Activated T-cell treated with anti-CD3 and anti-CD28 coated beads, Interleukin-2, amount 50 U/mL, for 72 hours (primary cell): ENCODE data around the gene FAM72D. TPM values are rescaled to one million over a fixed set of nuclear protein-coding genes. Genes with fewer than 3 reads are reported as not detected.
A peak's percentile ranks its signal among the peaks of the same experiment; 100 is the strongest.
"Not testable (repeated sequence)": the region's sequence is repeated elsewhere in the genome, so short reads cannot be mapped to it uniquely, and the experiment has no call there.

ENCODE experiments used
- ATAC-seq, 2 donors: fragments of 150-1000 bp; cut with Tn5 transposase; replicated peaks in 1 of 2; 2 replicates each; pipeline ENCODE4 v1.10.0; 2021; ENCODE audit warnings: moderate library complexity in 2 of 2, mild to moderate bottlenecking in 1 of 2
- DNase-seq, 2 donors: peaks; one replicate each; pipeline ENCODE4 v3.0.0; 2021 to 2022; ENCODE audit warnings: mixed read lengths in 1 of 2
- H3K27ac Mint-ChIP-seq: one replicate; pipeline ENCODE4 v1.8.0; 2022; ENCODE audit warnings: mild to moderate bottlenecking, moderate library complexity, mixed read lengths
- H3K27me3 Mint-ChIP-seq: one replicate; pipeline ENCODE4 v1.8.0; 2022; ENCODE audit warnings: low read depth, mixed read lengths
- H3K36me3 Mint-ChIP-seq, 2 donors: one replicate each; pipeline ENCODE4 v1.8.0; 2022; ENCODE audit warnings: mixed read lengths in 2 of 2, mild to moderate bottlenecking in 1 of 2; ENCODE audit not compliant: insufficient read depth in 2 of 2
- H3K4me1 Mint-ChIP-seq: one replicate; pipeline ENCODE4 v1.8.0; 2022; ENCODE audit warnings: low read depth, mixed read lengths
- H3K4me3 Mint-ChIP-seq, 2 donors: one replicate each; pipeline ENCODE4 v1.8.0; 2022; ENCODE audit warnings: mild to moderate bottlenecking in 2 of 2, mixed read lengths in 2 of 2, moderate library complexity in 2 of 2
- H3K9me3 Mint-ChIP-seq, 2 donors: one replicate each; pipeline ENCODE4 v1.8.0; 2022; ENCODE audit warnings: mixed read lengths in 2 of 2
- total RNA-seq, 2 donors: library from RNA; stranded (reverse); gene quantifications; one replicate each; pipeline ENCODE4 v1.2.3, GENCODE V29; 2022

FAM72D gene
- total RNA-seq, 2 donors from 2014 or later: 22.0 to 38.3 TPM

DNA sequence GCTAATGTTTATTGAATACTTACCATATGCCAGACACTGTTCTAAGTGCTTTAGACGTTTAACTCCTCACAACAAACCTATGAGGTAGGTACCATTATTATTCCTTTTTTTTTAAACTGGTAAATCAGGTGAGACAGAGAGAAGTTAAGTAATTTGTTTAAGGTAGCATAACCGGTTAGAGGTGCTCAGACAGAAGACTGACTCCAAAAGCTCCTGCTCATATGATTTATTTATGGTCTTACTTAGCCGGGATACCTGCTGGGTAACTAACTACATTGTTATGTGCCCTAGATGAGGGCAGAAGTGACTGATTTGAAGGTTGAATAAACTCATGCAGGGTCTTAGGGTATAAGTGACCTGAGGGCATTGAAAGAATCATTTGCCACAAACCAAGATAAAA lies 16.9 kb downstream of the FAM72D start:
- not testable (repeated sequence) for H3K27ac Mint-ChIP-seq

DNA sequence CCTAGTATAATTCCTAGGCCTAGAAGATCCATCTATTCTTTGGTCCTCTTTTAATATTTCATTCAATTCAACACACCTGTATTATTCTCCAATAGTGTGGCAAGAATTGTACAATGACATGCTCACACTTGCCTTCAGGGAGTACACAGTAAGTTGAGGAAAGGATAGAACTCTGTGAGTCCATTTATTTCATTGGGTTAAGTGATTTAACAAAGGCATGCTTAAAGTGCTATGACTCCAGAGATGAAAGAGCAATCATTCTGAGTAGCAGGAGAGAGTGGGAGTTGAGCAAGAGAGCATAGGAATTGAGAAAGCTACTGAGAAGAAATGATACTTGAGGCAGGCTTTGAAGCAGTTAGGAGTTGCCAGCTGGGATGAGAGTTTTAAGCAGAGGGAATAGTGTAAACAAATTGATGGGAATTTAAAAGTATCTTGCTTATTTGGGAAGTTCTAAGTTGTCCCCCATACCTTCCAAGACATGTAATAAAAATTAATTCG lies 18.8 kb downstream of the FAM72D start:
- not testable (repeated sequence) for H3K36me3 Mint-ChIP-seq, H3K4me1 Mint-ChIP-seq, H3K9me3 Mint-ChIP-seq, ATAC-seq, DNase-seq, H3K4me3 Mint-ChIP-seq, H3K27ac Mint-ChIP-seq, H3K27me3 Mint-ChIP-seq

More for the DNA sequence above, 16.9 kb downstream of the FAM72D start:
- not testable (repeated sequence) for H3K9me3 Mint-ChIP-seq, H3K4me3 Mint-ChIP-seq, H3K36me3 Mint-ChIP-seq, DNase-seq, ATAC-seq, H3K27me3 Mint-ChIP-seq, H3K4me1 Mint-ChIP-seq

DNA sequence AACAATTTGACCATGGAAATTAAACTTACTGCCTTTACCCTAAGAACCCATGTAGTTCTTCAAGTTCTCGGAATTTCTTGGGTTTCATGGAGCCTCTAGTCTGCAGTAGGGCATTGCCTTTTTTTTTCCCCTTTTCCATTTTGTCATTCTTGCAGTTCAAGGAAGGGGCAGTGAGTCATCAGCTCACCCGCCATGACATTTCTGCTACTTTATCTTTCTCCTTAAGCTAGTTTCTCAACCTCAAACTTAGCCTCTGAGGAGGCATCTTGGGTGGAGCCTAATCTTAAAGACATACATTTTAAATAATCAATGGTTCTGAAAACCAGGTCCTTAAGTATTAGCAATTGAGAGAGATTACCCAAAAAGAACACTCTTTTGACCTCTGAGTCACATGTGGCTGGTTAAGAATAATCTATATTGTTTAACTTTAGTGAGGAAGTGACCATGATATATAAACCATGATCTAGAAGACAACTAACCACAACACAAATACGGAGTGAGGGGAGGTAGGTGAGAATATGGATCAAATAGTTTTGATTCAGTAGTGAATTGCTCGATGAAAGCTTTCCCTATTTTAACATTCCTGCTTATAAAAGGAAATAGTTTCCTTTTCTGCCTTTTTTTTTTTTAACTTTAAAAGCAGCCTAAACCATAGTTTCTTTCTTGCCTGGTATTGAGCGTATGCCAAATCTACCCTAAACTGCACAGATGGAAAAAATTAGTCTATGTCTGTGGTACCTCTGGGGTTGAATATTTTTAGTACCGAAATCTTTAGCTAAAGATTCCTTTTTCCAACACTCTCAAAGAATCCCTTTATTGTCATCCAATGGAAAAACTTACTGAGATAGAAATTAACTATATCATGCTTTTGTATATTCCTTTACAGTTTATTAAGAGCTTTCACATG lies 20.1 kb downstream of the FAM72D start:
- H3K4me1 Mint-ChIP-seq, DNase-seq, H3K27me3 Mint-ChIP-seq, H3K27ac Mint-ChIP-seq, H3K36me3 Mint-ChIP-seq, H3K9me3 Mint-ChIP-seq, H3K4me3 Mint-ChIP-seq: not testable (repeated sequence)
- ATAC-seq: peak in 1 of 2 donors; percentile 55

DNA sequence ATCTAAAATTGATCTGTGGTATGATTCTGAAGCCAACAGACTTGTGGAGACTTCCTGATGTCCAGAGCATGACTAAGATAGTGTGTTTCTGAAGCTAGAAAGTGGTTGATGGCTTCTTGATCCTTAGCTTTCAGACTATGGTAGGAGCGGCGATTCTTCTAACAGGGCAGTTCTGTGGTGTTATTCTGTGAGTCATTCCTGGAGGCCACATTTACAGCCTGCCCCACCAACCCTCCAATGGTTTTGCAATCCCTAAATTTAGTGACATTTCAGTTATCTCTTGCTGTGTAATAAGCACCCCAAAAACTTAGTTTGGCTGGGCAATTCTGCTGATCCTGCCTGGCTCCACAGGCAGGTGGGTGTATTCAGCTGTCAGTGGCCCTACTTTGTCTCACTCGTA lies 24.1 kb downstream of the FAM72D start:
- not testable (repeated sequence) for H3K27ac Mint-ChIP-seq, H3K4me1 Mint-ChIP-seq, H3K27me3 Mint-ChIP-seq, DNase-seq, H3K4me3 Mint-ChIP-seq, ATAC-seq, H3K36me3 Mint-ChIP-seq, H3K9me3 Mint-ChIP-seq

DNA sequence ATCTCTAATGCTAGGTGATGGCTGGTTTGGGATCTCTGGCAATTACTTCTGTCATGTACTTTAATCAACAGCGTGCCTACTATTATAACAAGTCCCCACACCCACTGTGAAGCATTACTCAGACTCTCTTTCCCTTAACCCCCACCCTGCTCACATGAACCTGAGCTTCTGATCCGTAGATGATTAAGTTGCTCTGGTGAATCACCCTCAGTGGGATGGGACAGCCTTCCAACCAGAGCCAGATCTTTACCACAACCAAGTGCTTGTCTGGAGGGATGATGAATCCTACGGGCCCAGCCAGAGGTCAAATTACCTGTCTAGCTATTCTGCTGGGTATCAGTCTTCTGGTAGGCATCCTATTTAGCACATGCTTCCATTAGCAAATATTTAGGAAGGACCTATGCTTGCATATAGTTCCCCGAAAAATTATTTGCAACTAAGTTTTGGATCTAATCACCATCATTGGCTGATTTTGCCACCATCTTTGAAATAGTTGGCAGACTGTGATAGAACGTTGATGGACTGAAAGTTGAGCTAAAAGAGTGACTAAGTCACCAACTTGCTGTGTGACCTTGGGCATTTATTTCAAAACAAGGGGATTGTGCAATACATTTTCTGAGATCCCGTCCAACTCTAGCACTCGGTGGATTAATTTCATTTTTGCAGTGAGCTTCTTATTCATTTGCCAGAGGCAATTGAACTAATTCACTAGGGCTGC lies 26.7 kb downstream of the FAM72D start:
- H3K36me3 Mint-ChIP-seq, H3K4me3 Mint-ChIP-seq, H3K4me1 Mint-ChIP-seq, H3K27me3 Mint-ChIP-seq, DNase-seq, H3K27ac Mint-ChIP-seq, H3K9me3 Mint-ChIP-seq: not testable (repeated sequence)
- ATAC-seq: peak in 1 of 2 donors; percentile 36

DNA sequence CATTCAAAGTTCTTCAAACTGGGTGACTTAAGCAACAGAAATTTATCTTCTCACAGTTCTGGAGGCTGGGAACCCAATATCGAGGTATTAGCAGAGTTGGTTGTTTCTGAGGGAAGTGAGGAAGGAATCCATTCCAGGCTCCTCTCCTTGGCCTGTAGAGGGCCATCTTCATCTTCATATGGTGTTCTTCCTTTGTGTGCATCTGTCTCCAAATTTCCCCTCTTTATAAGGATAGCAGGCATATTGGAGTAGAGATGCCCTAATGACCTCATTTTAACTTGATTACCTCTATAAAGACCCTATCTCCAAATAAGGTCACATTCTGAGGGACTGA lies 27.3 kb downstream of the FAM72D start:
- not testable (repeated sequence) for H3K27me3 Mint-ChIP-seq, H3K4me3 Mint-ChIP-seq, DNase-seq

DNA sequence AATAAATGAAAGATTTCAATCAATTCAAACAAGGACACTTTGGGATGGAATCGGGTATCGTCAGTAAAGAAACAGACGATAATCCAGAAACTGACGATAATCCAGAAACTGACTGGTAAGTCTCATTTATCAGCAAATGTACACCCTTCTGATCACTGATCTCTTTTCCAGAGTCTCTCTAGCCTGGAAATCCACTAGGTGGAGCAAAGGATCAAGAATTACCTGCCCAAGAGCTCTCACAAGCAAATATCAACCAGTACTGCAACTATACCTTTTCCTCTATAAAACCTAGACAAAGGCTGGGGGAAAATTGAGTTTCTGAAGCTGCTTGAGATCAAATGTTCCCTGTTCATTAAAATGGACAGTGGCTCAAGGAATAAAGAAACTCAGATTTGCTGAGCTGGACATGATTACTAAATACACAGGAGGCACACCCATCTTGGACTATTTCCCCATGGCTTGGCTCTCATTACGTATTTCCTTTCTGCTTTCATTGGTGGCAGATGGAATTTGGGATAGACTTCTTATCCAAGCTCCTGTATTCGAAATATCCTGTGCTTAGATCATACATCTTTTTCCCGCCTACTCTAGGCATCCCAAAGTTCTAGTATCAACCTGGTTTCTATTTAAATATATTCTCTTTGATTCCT lies 28.3 kb downstream of the FAM72D start:
- ATAC-seq, H3K27me3 Mint-ChIP-seq, H3K4me3 Mint-ChIP-seq, H3K27ac Mint-ChIP-seq, H3K9me3 Mint-ChIP-seq, H3K4me1 Mint-ChIP-seq, DNase-seq, H3K36me3 Mint-ChIP-seq: not testable (repeated sequence)

More for the DNA sequence above, 27.3 kb downstream of the FAM72D start:
- H3K36me3 Mint-ChIP-seq, H3K4me1 Mint-ChIP-seq, H3K9me3 Mint-ChIP-seq, ATAC-seq, H3K27ac Mint-ChIP-seq: not testable (repeated sequence)

DNA sequence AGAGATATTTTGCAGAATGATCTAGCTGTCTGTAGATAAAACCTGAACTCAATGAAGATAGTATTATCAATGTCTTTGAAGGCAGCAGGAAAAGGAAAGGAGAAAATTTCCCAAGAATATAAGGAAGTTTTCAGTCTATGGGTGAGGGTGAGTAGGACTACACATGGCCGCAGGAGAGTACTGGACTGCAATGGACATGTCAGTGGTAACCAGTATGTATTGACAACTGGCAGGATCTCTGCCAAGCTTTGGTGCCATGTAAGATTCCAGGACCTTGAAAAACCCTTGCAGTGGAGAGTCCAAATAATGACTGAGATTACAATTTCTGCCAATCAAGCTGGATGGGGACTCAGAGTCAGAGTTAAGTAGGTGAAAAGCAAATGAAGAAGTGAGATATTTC lies 29.3 kb downstream of the FAM72D start:
- H3K27me3 Mint-ChIP-seq, H3K9me3 Mint-ChIP-seq, H3K4me1 Mint-ChIP-seq, DNase-seq, ATAC-seq, H3K4me3 Mint-ChIP-seq, H3K27ac Mint-ChIP-seq, H3K36me3 Mint-ChIP-seq: not testable (repeated sequence)

DNA sequence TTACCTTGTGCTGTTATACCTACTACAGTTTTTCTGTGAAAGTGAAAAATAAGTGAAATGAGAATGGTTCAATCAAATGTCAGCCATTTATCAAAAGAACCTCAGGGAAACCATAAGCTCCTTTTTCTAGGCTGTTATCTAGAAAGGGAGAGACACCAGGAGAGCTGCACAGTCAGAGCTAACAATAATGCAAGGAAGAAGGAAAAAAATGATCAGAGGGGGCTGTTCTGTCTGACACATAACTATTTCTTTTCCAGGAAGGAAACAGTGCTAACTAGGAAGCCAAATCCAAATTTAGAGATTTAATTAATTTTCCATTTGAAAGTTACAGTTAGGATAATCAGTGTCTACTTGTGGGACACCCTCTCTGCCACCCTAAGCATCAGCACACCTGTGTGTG lies 31.4 kb downstream of the FAM72D start:
- H3K36me3 Mint-ChIP-seq, H3K27me3 Mint-ChIP-seq, H3K27ac Mint-ChIP-seq, H3K4me1 Mint-ChIP-seq, H3K9me3 Mint-ChIP-seq, H3K4me3 Mint-ChIP-seq, DNase-seq, ATAC-seq: not testable (repeated sequence)

DNA sequence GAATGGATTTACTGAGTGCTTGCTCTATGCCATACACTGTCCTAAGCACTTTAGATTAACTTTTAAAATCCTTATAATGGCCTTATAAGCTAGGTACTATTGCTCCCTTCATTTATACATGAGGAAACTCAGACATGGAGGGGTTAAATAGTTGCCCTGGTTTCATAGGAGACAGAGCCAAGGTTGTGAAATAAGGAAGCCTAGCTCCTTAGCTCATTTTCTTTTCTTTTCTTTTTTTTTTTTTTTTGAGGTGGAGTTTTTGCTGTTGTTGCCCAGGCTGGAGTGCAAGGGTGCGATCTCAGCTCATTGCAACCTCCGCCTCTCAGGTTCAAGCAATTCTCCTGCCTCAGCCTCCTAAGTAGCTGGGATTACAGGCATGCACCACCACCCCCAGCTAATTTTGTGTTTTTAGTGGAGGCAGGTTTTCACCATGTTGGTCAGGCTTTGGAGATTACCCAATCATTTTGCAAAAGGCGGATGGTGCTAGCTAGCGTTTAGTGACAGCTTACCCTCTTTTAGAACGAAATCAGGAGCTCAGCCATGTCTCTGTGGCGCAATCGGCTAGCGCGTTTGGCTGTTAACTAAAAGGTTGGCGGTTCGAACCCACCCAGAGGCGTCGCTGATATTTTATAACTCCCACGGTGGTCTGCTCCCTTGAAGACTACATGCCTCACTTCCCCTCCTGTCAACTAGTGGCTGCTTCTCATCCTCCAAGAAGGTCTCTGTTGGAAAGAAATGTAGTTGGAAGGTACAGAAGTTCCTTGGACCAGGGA lies 33.1 kb downstream of the FAM72D start:
- peak in 1 of 2 donors; percentile 30 for ATAC-seq

DNA sequence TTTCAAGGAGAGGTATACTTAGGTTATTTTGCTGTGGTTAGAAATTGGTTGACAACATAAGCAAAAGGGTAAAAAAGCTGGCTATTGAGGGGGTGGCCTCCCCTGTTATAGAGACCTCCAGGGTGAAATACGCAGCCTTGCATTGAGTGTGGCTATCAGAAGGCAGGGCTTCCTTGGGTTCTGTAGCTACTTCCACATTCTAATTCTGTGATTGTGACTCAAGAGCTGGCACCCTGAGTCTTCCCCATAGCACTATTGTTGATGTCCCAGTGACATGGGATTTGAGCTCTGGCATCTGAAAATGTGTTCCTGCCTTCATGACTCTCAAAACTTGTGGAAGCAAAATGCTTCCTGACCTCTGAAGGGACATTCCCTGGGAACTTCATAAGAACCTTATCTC lies 38.7 kb downstream of the FAM72D start:
- H3K27me3 Mint-ChIP-seq, H3K9me3 Mint-ChIP-seq, H3K4me1 Mint-ChIP-seq, H3K27ac Mint-ChIP-seq, DNase-seq, ATAC-seq, H3K36me3 Mint-ChIP-seq, H3K4me3 Mint-ChIP-seq: not testable (repeated sequence)

More for the DNA sequence above, 33.1 kb downstream of the FAM72D start:
- H3K27ac Mint-ChIP-seq, H3K9me3 Mint-ChIP-seq, DNase-seq, H3K4me3 Mint-ChIP-seq, H3K27me3 Mint-ChIP-seq, H3K4me1 Mint-ChIP-seq, H3K36me3 Mint-ChIP-seq: not testable (repeated sequence)

DNA sequence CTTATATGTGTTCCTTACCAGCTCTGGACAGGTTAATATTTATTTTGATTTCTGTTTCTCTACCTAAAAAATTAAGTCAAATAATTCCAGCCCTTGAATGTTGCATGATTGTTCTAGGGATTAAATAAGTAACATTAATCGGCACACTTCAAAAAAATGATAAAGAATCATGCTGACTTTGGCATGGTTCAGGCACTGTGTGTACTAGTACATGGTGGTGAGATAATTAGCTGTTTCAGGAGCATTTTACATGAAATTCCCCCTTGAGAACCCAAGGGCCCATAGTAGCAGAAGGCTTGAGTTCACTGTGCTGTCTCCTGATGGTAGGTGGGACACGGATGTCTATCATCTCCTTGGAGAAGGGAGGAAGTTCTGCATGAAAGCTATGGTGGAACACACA lies 44.8 kb downstream of the FAM72D start:
- not testable (repeated sequence) for DNase-seq, H3K4me1 Mint-ChIP-seq, H3K4me3 Mint-ChIP-seq, H3K36me3 Mint-ChIP-seq, H3K27ac Mint-ChIP-seq, H3K27me3 Mint-ChIP-seq, H3K9me3 Mint-ChIP-seq, ATAC-seq
